Urothelium cell line (cell line): Measurements from ENCODE around the gene RBMY1D.
"Not testable (repeated sequence)": the region's sequence is repeated elsewhere in the genome, so short reads cannot be mapped to it uniquely, and the experiment has no call there.

Experiments used
- DNase-seq: peaks from one replicate; pipeline ENCODE4 v3.0.0; 2011; ENCODE audit warnings: low spot score, mixed read lengths
- FAIRE-seq: peaks from 2 replicates; lab custom pipeline; 2011; peaks lifted over from hg19 to GRCh38; lab: Jason Lieb, UNC

RBMY1D gene

DNA sequence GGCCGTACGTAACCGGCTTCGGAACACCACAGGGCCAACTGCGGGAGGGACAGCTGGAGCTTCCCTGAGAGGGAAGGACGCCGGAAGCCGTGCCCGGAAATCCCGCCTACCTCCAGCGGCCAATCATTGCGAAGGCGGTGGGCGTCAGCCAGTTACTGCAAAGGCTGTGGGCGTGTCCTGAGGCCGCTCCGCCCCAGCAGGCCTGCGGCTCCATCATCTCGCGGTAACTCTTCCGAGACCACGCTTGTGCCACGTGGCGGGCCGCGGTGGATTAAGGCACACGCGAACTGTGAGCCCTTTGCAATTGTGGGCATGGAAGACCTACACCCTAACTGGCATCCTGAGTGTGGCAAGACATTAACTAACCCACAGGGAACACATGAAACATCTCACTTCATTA, at the start of gene RBMY1D:
RBMY1D (minus strand) TSS at position 101 of the 400 bp plus-strand sequence. CDS start 2,013 bp downstream, outside the sequence.
- not testable (repeated sequence) for FAIRE-seq, DNase-seq

DNA sequence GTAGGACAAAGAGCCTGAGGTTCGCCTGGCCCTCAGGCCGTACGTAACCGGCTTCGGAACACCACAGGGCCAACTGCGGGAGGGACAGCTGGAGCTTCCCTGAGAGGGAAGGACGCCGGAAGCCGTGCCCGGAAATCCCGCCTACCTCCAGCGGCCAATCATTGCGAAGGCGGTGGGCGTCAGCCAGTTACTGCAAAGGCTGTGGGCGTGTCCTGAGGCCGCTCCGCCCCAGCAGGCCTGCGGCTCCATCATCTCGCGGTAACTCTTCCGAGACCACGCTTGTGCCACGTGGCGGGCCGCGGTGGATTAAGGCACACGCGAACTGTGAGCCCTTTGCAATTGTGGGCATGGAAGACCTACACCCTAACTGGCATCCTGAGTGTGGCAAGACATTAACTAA, 23.6 kb upstream of the RBMY1D start, which contains the start of gene RBMY1E:
RBMY1E (minus strand) TSS at position 101 of the 400 bp plus-strand sequence. CDS start 1,978 bp downstream, outside the sequence.
- not testable (repeated sequence) for FAIRE-seq, DNase-seq

DNA sequence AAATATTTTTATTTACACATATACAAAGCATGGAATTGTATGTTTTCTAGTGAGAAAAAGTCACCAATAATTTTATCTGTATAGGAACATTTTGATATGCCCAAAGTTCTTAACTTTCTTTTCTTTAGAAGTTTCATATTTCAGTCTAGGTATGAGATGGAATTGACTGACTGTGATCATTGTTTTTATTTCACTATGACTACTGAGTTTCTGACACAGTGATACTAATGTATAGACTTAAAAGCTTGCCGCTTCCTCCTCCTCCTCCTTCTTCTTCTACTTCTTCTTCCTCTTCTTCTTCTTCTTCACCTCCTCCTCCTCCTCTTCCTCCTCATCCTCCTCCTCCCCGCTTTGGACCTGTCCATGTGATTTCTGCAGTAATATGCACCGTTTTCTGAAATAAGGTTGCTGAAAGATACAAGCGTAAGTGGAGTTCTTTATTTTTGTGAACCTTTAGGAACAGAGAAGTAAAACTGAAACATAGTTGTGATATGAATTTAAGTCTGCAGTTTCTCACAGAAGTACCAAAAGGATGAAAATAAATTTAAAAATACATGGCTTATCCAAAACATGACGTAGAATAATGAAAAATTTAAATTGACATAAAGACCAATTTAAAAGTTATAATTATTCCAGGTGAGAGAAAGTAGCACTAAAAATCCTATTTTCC, 24.8 kb downstream of the RBMY1D start:
- FAIRE-seq, DNase-seq: not testable (repeated sequence)

DNA sequence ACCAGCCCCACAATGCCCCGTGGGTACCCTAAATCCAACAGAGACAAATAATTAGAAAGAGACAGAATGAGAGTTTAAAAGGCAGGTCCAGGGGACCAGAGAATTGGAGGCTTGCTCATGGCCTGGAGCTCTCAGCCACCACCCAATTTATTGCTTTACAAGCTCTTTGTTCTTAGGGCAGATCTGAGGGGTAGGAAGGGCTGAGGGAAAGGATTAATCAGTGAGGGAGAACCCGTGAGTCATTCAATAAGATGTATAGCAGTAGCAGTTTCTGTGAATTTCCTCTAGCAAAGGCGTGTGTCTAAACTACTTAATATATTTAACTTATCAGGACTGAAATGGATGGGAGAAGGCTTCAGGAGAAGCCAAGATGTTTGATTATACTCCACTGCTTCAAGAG, 48.8 kb downstream of the RBMY1D start:
- FAIRE-seq (no peak), DNase-seq (no peak)

DNA sequence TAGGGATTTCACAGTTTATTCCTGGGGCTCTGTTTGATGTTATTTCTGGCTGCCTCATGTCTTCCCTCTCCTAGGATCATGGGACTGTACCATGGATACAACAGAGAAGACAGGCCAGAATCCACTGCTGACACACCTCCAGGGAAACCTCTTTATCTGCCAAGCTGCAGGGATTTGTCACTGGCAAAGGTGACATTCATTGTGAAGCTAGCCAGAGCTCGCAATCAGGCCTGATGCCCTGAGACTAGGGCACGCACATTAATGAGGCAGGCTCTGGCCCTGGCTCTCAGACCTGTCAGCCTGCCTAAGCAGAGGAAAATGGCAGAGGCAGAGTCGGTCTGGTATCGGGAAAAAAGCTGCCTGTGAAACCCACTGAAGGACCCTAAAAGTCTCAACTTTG, 52.2 kb downstream of the RBMY1D start:
- DNase-seq: no peak
- no peak for FAIRE-seq

DNA sequence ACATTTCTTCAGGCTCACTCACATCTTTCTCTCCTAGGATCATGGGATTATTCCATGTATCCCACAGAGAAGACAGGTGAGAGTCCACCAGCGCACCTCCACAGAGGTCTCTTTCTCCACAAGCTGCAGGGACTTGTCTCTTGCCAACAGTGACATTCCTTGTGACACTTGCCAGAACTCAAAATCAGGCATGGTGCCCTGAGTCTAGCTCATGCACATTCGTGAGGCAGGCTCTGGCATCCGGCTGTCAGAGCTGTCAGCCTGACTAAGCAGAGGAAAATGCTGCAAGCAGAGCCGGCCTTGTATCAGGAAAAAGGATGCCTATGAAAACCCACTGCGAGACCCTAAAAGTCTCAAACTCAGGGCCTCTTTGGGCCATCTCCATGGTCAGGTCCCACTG, 54.8 kb downstream of the RBMY1D start:
- no peak for DNase-seq
- FAIRE-seq: no peak

DNA sequence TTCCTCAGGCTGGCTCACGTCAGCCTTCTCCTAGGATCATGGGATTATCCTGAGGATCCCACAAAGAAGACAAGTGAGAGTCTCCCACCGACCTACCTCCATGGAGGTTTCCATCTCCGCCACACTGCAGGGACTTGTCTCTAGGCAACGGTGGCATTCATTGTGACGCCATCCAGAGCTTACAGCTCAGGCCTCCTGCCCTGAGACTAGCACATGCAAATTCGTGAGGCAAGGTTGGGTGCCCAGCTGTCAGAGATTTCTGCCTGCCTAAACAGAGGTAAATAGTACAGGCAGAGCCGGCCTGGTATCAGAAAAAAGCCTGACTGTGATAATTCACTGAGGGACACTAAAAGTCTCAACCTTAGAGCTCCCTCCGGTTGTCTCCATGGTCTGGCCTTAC, 58.0 kb downstream of the RBMY1D start:
- FAIRE-seq (no peak), DNase-seq (no peak)

DNA sequence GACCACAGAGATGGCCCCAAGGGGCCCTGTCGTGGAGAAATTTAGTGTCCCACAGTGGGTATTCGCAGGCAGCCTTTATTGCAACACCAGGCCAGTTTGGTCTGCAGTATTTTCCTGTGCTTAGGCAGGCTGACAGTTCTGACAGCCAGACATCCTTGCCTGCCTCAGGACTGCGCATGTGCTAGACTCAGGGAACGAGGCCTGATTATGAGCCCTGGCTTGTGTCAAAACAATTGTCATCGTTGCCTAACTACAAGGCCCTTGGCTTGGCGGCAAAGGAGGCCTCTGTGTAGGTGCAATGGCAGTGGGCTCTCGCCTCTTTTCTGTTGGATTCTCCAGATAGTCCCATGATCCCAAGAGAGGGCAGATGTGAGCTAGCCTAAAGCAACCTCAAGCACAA, 59.3 kb downstream of the RBMY1D start:
- FAIRE-seq (no peak), DNase-seq (no peak)
